HG02642 (cell line): ENCODE results near the gene UTP20.
"Not testable (repeated sequence)": the region's sequence is repeated elsewhere in the genome, so short reads cannot be mapped to it uniquely, and the experiment has no call there.

Source experiments
- ATAC-seq: cut with Tn5 transposase; IDR thresholded peaks from one replicate; pipeline ENCODE4 v1.9.1; 2021; ENCODE audit warnings: mild to moderate bottlenecking; ENCODE audit not compliant: unreplicated experiment, poor library complexity

UTP20 gene

GRCh38 chr12:101422066-101422465, 142.2 kb downstream of the UTP20 start:
- ATAC-seq, result not testable (repeated sequence)

GRCh38 chr12:101424620-101425019, 144.7 kb downstream of the UTP20 start:
- no peak for ATAC-seq

- ATAC-seq, result no peak
Observed at GRCh38 chr12:101430456-101430855, 150.6 kb downstream of the UTP20 start.

GRCh38 chr12:101436136-101436535, 156.2 kb downstream of the UTP20 start:
- ATAC-seq, result no peak
